Gastroesophageal sphincter (tissue), 3 donors: ENCODE results near the gene CHRNA3.
A peak's percentile ranks its signal among the peaks of the same experiment; 100 is the strongest.

Experiments used
- CTCF ChIP-seq, 4 experiments: fragments of 200-600 bp in 2 of 4; fragments of 450-650 bp in 2 of 4; sonication (generic) in 1 of 4; IDR thresholded peaks; one replicate each; pipeline ENCODE4 v1.5.1; 2017 to 2019; ENCODE audit warnings: antibody characterized with exemption in 4 of 4, mild to moderate bottlenecking in 2 of 4, moderate library complexity in 2 of 4
- EP300 ChIP-seq: sonication (generic); formaldehyde crosslinking; IDR thresholded peaks from one replicate; pipeline ENCODE4 v1.6.1; 2017; ENCODE audit warnings: antibody characterized with exemption, mild to moderate bottlenecking
- POLR2A ChIP-seq, 2 donors: fragments of 450-650 bp; IDR thresholded peaks; one replicate each; pipeline ENCODE4 v1.6.1; 2017; ENCODE audit warnings: antibody characterized with exemption in 2 of 2, mild to moderate bottlenecking in 2 of 2, moderate library complexity in 1 of 2
- POLR2AphosphoS5 ChIP-seq: sonication (generic); formaldehyde crosslinking; IDR thresholded peaks from one replicate; pipeline ENCODE4 v1.6.1; 2017; ENCODE audit warnings: antibody characterized with exemption

GRCh38 chr15:78565951-78566774 lies 54.6 kb downstream of the CHRNA3 start:
- TF ChIP-seq CTCF (IDR thresholded peaks at IDR 0.05) (peak in 1 of 4 experiments; percentile 21), POLR2A (IDR thresholded peaks at IDR 0.05) (no peak), POLR2AphosphoS5 (no peak), EP300 (no peak)
